Loucy (cell line): Measurements from ENCODE around the gene KATNBL1.

Experiments
- H2AFZ ChIP-seq: fragments of 200-600 bp; sonication (generic); 2 replicates; pipeline ENCODE4 v1.6.0; 2016; ENCODE audit warnings: antibody characterized with exemption, mild to moderate bottlenecking, low read length, moderate library complexity
- H3F3A ChIP-seq: fragments of 200-600 bp; 2 replicates; pipeline ENCODE4 v1.6.0; 2016; ENCODE audit warnings: antibody characterized with exemption, low read depth, mild to moderate bottlenecking
- H3K27me3 ChIP-seq: fragments of 200-600 bp; sonication (generic); 2 replicates; pipeline ENCODE4 v1.6.1; 2014; ENCODE audit warnings: low read length, mild to moderate bottlenecking; ENCODE audit not compliant: insufficient read depth, poor library complexity, severe bottlenecking
- H3K36me3 ChIP-seq: fragments of 200-600 bp; sonication (generic); 2 replicates; pipeline ENCODE4 v1.6.1; 2016; ENCODE audit warnings: low read length; ENCODE audit not compliant: insufficient read depth
- H3K4me1 ChIP-seq: fragments of 200-600 bp; sonication (generic); 2 replicates; pipeline ENCODE4 v1.5.1; 2014; ENCODE audit warnings: low read length, mild to moderate bottlenecking; ENCODE audit not compliant: insufficient read depth, poor library complexity, severe bottlenecking
- H3K4me2 ChIP-seq: fragments of 200-600 bp; sonication (generic); 2 replicates; pipeline ENCODE4 v1.6.0; 2014; ENCODE audit warnings: antibody characterized with exemption, low read length, low read depth, mild to moderate bottlenecking; ENCODE audit not compliant: poor library complexity, severe bottlenecking
- H3K4me3 ChIP-seq: fragments of 200-600 bp; sonication (generic); 2 replicates; pipeline ENCODE4 v1.5.1; 2014; ENCODE audit warnings: low read length, mild to moderate bottlenecking, mixed read lengths; ENCODE audit not compliant: poor library complexity, severe bottlenecking
- H3K79me2 ChIP-seq: fragments of 200-600 bp; sonication (generic); 2 replicates; pipeline ENCODE4 v1.6.1; 2014; ENCODE audit warnings: low read length; ENCODE audit not compliant: insufficient read depth
- H3K9ac ChIP-seq: fragments of 200-600 bp; sonication (generic); 2 replicates; pipeline ENCODE4 v1.6.0; 2014; ENCODE audit warnings: mild to moderate bottlenecking, low read depth, low read length, moderate library complexity; ENCODE audit not compliant: poor library complexity, severe bottlenecking
- H3K9me2 ChIP-seq: fragments of 200-600 bp; sonication (generic); replicated peaks from 2 replicates; pipeline ENCODE4 v1.6.1; 2016; ENCODE audit warnings: low read depth, low read length, mixed read lengths
- H3K9me3 ChIP-seq: fragments of 200-600 bp; sonication (generic); 2 replicates; pipeline ENCODE4 v1.6.1; 2014; ENCODE audit warnings: mild to moderate bottlenecking, antibody characterized with exemption, low read length, low read depth; ENCODE audit not compliant: insufficient read depth
- H4K20me1 ChIP-seq: fragments of 200-600 bp; sonication (generic); 2 replicates; pipeline ENCODE4 v1.6.0; 2014; ENCODE audit warnings: antibody characterized with exemption, low read length, mild to moderate bottlenecking; ENCODE audit not compliant: insufficient read depth, poor library complexity, severe bottlenecking
- EZH2phosphoT487 ChIP-seq: fragments of 200-600 bp; IDR thresholded peaks from 2 replicates; pipeline ENCODE4 v1.6.1; 2018; ENCODE audit warnings: antibody characterized with exemption, mild to moderate bottlenecking, moderate library complexity, borderline replicate concordance
- TF ChIP-seq, protein P1 (sequence below): fragments of 200-600 bp; sonication (generic); conservative IDR thresholded peaks from 2 replicates; pipeline ENCODE4 v1.5.1; 2014; ENCODE audit warnings: mild to moderate bottlenecking, antibody characterized with exemption, low read length

KATNBL1 gene

DNA sequence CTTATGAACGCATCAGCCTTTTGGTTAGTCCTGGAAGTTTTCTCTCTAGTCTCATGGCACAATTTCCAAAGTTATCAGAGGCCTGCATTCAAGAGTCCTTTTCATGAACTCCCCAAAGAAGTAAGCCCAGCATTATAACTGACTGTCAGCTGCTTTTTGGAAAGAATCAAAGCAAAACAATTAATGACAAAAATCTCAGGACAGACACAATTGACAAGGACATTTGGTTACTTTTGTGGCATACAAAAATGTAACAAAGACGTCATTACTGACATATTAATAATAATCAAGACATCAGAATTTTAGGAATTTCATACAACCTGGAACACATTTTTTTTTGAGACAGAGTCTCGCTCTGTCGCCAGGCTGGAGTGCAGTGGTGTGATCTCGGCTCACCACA is 21.2 kb downstream of the KATNBL1 start:
- Histone ChIP-seq H3K9me2 (no peaks in the 10 kb centered on the region), H3K79me2 (peaks cover 49% of the 10 kb centered on the region), H2AFZ (no peak overlapping the region), H3K4me1 (no peaks in the 10 kb centered on the region), H3K4me2 (no peak overlapping the region), H3K9me3 (no peaks in the 10 kb centered on the region), H3K9ac (no peak overlapping the region), H3K36me3 (peaks cover 4% of the 10 kb centered on the region; the same call in 1 of the 2 replicates), H3F3A (no peaks in the 10 kb centered on the region), H3K27me3 (no peaks in the 10 kb centered on the region), H3K4me3 (no peak overlapping the region), H4K20me1 (no peaks in the 10 kb centered on the region)
- TF ChIP-seq EZH2phosphoT487: no peak
- TF ChIP-seq, protein P1, sequence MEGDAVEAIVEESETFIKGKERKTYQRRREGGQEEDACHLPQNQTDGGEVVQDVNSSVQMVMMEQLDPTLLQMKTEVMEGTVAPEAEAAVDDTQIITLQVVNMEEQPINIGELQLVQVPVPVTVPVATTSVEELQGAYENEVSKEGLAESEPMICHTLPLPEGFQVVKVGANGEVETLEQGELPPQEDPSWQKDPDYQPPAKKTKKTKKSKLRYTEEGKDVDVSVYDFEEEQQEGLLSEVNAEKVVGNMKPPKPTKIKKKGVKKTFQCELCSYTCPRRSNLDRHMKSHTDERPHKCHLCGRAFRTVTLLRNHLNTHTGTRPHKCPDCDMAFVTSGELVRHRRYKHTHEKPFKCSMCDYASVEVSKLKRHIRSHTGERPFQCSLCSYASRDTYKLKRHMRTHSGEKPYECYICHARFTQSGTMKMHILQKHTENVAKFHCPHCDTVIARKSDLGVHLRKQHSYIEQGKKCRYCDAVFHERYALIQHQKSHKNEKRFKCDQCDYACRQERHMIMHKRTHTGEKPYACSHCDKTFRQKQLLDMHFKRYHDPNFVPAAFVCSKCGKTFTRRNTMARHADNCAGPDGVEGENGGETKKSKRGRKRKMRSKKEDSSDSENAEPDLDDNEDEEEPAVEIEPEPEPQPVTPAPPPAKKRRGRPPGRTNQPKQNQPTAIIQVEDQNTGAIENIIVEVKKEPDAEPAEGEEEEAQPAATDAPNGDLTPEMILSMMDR: no peak

DNA sequence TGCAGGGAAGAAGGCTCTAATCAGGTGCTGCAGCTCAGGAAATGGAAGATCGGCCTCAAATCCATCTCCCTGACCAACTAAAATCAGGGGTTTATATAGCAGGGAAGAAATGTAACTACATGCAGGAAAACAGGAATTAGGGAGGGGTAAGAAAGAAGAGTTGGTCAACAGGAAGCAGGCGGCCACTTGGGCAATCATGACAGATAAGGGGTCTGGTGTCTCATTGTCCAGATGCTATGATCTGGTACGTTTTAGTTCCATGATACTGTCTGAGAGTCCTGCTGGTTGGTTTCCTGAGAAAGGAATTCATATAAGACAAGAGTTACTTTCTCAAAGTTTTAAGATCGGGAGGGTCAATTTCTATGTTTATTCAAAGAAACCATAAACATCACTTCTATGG is 24.2 kb downstream of the KATNBL1 start:
- H3K27me3 ChIP-seq: no peaks in the 10 kb centered on the region
- TF ChIP-seq, protein P1: no peak
- no peak for TF ChIP-seq EZH2phosphoT487
- no peak overlapping the region for H3K9ac ChIP-seq
- no peak overlapping the region for H3K4me3 ChIP-seq
- no peaks in the 10 kb centered on the region for H4K20me1 ChIP-seq
- no peaks in the 10 kb centered on the region for H3K4me1 ChIP-seq
- no peaks in the 10 kb centered on the region for H3K9me3 ChIP-seq
- peaks cover 4% of the 10 kb centered on the region; the same call in 1 of the 2 replicates for H3K36me3 ChIP-seq
- no peaks in the 10 kb centered on the region for H3K9me2 ChIP-seq
- no peak overlapping the region for H3K4me2 ChIP-seq
- peaks cover 62% of the 10 kb centered on the region for H3K79me2 ChIP-seq
- no peaks in the 10 kb centered on the region for H3F3A ChIP-seq
- H2AFZ ChIP-seq: no peak overlapping the region

DNA sequence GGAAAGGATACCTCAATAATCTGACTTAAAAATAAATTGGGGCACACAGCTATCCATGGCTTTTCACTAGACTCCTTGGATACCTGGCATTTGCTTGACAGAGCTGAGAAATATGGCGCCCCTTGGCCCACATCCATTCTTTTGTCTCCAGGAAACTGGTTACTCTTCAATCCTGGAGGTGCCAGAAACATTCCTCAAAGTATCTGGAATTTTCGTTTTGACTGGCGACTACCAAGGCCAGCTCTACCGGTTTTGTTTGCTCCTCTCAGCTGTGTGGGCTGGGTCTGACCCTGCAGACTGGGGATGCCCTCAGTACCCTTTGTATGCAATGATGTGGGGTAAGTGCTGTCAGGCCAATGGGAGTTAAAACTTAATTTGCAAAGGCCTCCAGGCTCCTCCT is 27.0 kb downstream of the KATNBL1 start:
- no peak overlapping the region for H3K4me3 ChIP-seq
- H3K9ac ChIP-seq: no peak overlapping the region
- peaks cover 4% of the 10 kb centered on the region; the same call in 1 of the 2 replicates for H3K36me3 ChIP-seq
- TF ChIP-seq, protein P1: no peak
- no peak for TF ChIP-seq EZH2phosphoT487
- no peaks in the 10 kb centered on the region for H3F3A ChIP-seq
- H3K27me3 ChIP-seq: no peaks in the 10 kb centered on the region
- H2AFZ ChIP-seq: no peak overlapping the region
- no peak overlapping the region for H3K4me2 ChIP-seq
- no peaks in the 10 kb centered on the region for H3K4me1 ChIP-seq
- H3K79me2 ChIP-seq: peaks cover 53% of the 10 kb centered on the region; the same call in 1 of the 2 replicates
- H3K9me2 ChIP-seq: no peaks in the 10 kb centered on the region
- H3K9me3 ChIP-seq: no peaks in the 10 kb centered on the region
- H4K20me1 ChIP-seq: no peaks in the 10 kb centered on the region
